ENCODE measurements around the gene CAMP.

The CAMP gene

GRCh38 chr3:48186631-48187300, 36.5 kb upstream of the CAMP start:
- H3K4me3 ChIP-seq (ENCODE audit: low read depth, low read length), result peak overlapping the region; percentile 98
- DNase-seq (ENCODE audit: low read depth), result no peak
- TF ChIP-seq CTCF (IDR thresholded peaks at IDR 0.05; ENCODE audit: low read depth, low read length, missing control alignments), result no peak

- TF ChIP-seq CTCF (IDR thresholded peaks at IDR 0.05; ENCODE audit: low read depth, low read length, missing control alignments), result no peak
- H3K4me3 ChIP-seq (ENCODE audit: low read depth, low read length), result peak overlapping the region; percentile 98
- DNase-seq (ENCODE audit: low read depth), result no peak
Measured at GRCh38 chr3:48187301-48187578, 36.1 kb upstream of the CAMP start.

GRCh38 chr3:48187579-48188265, 35.6 kb upstream of the CAMP start:
- no peak for DNase-seq (ENCODE audit: low read depth)

GRCh38 chr3:48188266-48189201, 34.8 kb upstream of the CAMP start, which contains the start of gene CDC25A:
CDC25A (minus strand) TSS chr3:48188417; CDS start chr3:48187947, 470 bp downstream.
- DNase-seq (ENCODE audit: low read depth), result peak; percentile 97
- TF ChIP-seq CTCF (IDR thresholded peaks at IDR 0.05; ENCODE audit: low read depth, low read length, missing control alignments), result no peak
- H3K4me3 ChIP-seq (ENCODE audit: low read depth, low read length), result peak within 1 kb of the TSS; percentile 98

More at GRCh38 chr3:48187579-48188265, 35.6 kb upstream of the CAMP start:
- peak overlapping the region; percentile 98 for H3K4me3 ChIP-seq (ENCODE audit: low read depth, low read length)
- no peak for TF ChIP-seq CTCF (IDR thresholded peaks at IDR 0.05; ENCODE audit: low read depth, low read length, missing control alignments)

- no peak overlapping the region for H3K4me3 ChIP-seq (ENCODE audit: low read depth, low read length)
- TF ChIP-seq CTCF (IDR thresholded peaks at IDR 0.05; ENCODE audit: low read depth, low read length, missing control alignments), result no peak
- DNase-seq (ENCODE audit: low read depth), result no peak
Measured at GRCh38 chr3:48189321-48189720, 34.0 kb upstream of the CAMP start.

GRCh38 chr3:48190911-48191310, 32.4 kb upstream of the CAMP start:
- TF ChIP-seq CTCF (IDR thresholded peaks at IDR 0.05; ENCODE audit: low read depth, low read length, missing control alignments), result no peak
- H3K4me3 ChIP-seq (ENCODE audit: low read depth, low read length), result no peak overlapping the region

More at GRCh38 chr3:48190911-48191310, 32.4 kb upstream of the CAMP start:
- no peak for DNase-seq (ENCODE audit: low read depth)
